Measurements from ENCODE around the gene SMIM13. TPM values are rescaled to one million over a fixed set of nuclear protein-coding genes. Genes with fewer than 3 reads are reported as not detected.

Gene SMIM13
- total and polyA plus RNA-seq, 2 donors (not counting 3 experiments of a cell fraction or from before 2014, with no cell fraction given) = 3.2 to 14.7 TPM

GRCh38 chr6:11132194-11132888, 38.7 kb downstream of the SMIM13 start:
- intact Hi-C loops (cut with micrococcal nuclease) = no loop called here
- Histone ChIP-seq H3K4me3 (replicated peaks in 1 of 3; ENCODE audit: insufficient read depth in 1 of 3, low read depth in 1 of 3, low read length in 3 of 3) (no peak overlapping the region), H3K27ac (ENCODE audit: insufficient read depth, low read depth, low read length) (no peak overlapping the region), H3K4me1 (ENCODE audit: control insufficient read depth, extremely low read depth, insufficient read depth, low read length) (peaks cover 13% of the 10 kb centered on the region), H3K4me2 (ENCODE audit: insufficient read depth, low read length) (no peak overlapping the region), H3K9me3 (replicated peaks; ENCODE audit: control insufficient read depth, insufficient read depth, low read length) (no peaks in the 10 kb centered on the region), H3K79me2 (ENCODE audit: control insufficient read depth, insufficient read depth, low read length) (peaks cover 29% of the 10 kb centered on the region), H3K27me3 (ENCODE audit: control insufficient read depth in 2 of 2, insufficient read depth in 2 of 2, low read length in 2 of 2) (no peaks in the 10 kb centered on the region), H3K9ac (replicated peaks; ENCODE audit: extremely low read depth, insufficient read depth, low read length) (no peak overlapping the region), H2AFZ (ENCODE audit: low read depth, low read length) (no peak overlapping the region), H3K36me3 (ENCODE audit: control insufficient read depth in 2 of 2, extremely low read depth in 1 of 2, insufficient read depth in 2 of 2, low read length in 2 of 2) (peaks cover 4 to 12% of the 10 kb centered on the region in 2 experiments), H3K9me1 (replicated peaks; ENCODE audit: control insufficient read depth, extremely low read depth, insufficient read depth, low read length) (no peaks in the 10 kb centered on the region), H4K20me1 (replicated peaks; ENCODE audit: control insufficient read depth, extremely low read depth, insufficient read depth, low read length) (no peaks in the 10 kb centered on the region)
- no TSS peak for BruUV-seq (replicated peaks)
- ChIA-PET POLR2A (no interaction called here), CTCF (interaction anchor here (0.6 to 2.3 kb wide), 6 partner anchors 9 to 443 kb away, joined by 3 to 6 read pairs (median 4); no protein-coding TSS in a partner anchor)
- no peak for TF ChIP-seq JUN (IDR thresholded peaks at IDR 0.05; ENCODE audit: borderline replicate concordance, insufficient read depth, insufficient read length, low read depth)
- TF ChIP-seq POLR2AphosphoS5 (IDR thresholded peaks at IDR 0.05; ENCODE audit: insufficient read depth, low read depth, low read length) = no peak
- no peak for TF ChIP-seq EZH2 (IDR thresholded peaks at IDR 0.05; ENCODE audit: borderline replicate concordance, low read depth, low read length, severe bottlenecking)
- TF ChIP-seq FOS (IDR thresholded peaks at IDR 0.05; ENCODE audit: borderline replicate concordance, insufficient read depth, low read length) = no peak
- no peak for TF ChIP-seq POLR2A (IDR thresholded peaks at IDR 0.05; ENCODE audit: low read depth, low read length)
- TF ChIP-seq MYC (IDR thresholded peaks at IDR 0.05; ENCODE audit: low read depth, low read length) = no peak
- FAIRE-seq (no peak), DNase-seq (ENCODE audit: low read depth, low spot score) (no peak)
- dilution Hi-C loops (cut with MboI; ENCODE audit: extremely low pct_ligation_motif_present, low sequenced_read_pairs) = loop anchor here (25.0 kb wide), 1 partner anchor 355 kb away; no protein-coding TSS in a partner anchor

GRCh38 chr6:11133281-11133680, 39.6 kb downstream of the SMIM13 start:
- Histone ChIP-seq H2AFZ (ENCODE audit: low read depth, low read length) (no peak overlapping the region), H3K9me3 (replicated peaks; ENCODE audit: control insufficient read depth, insufficient read depth, low read length) (no peaks in the 10 kb centered on the region), H3K4me3 (replicated peaks in 1 of 3; ENCODE audit: insufficient read depth in 1 of 3, low read depth in 1 of 3, low read length in 3 of 3) (no peak overlapping the region), H3K27me3 (ENCODE audit: control insufficient read depth in 2 of 2, insufficient read depth in 2 of 2, low read length in 2 of 2) (no peaks in the 10 kb centered on the region), H3K4me1 (ENCODE audit: control insufficient read depth, extremely low read depth, insufficient read depth, low read length) (peaks cover 13% of the 10 kb centered on the region), H3K9me1 (replicated peaks; ENCODE audit: control insufficient read depth, extremely low read depth, insufficient read depth, low read length) (no peaks in the 10 kb centered on the region), H3K79me2 (ENCODE audit: control insufficient read depth, insufficient read depth, low read length) (peaks cover 22% of the 10 kb centered on the region), H3K4me2 (ENCODE audit: insufficient read depth, low read length) (no peak overlapping the region), H4K20me1 (replicated peaks; ENCODE audit: control insufficient read depth, extremely low read depth, insufficient read depth, low read length) (no peaks in the 10 kb centered on the region), H3K9ac (replicated peaks; ENCODE audit: extremely low read depth, insufficient read depth, low read length) (no peak overlapping the region), H3K27ac (ENCODE audit: insufficient read depth, low read depth, low read length) (no peak overlapping the region), H3K36me3 (ENCODE audit: control insufficient read depth in 2 of 2, extremely low read depth in 1 of 2, insufficient read depth in 2 of 2, low read length in 2 of 2) (peaks cover 4 to 12% of the 10 kb centered on the region in 2 experiments)
- TF ChIP-seq EZH2 (IDR thresholded peaks at IDR 0.05; ENCODE audit: borderline replicate concordance, low read depth, low read length, severe bottlenecking) = no peak
- no peak for TF ChIP-seq FOS (IDR thresholded peaks at IDR 0.05; ENCODE audit: borderline replicate concordance, insufficient read depth, low read length)
- TF ChIP-seq JUN (IDR thresholded peaks at IDR 0.05; ENCODE audit: borderline replicate concordance, insufficient read depth, insufficient read length, low read depth) = no peak
- no peak for TF ChIP-seq CTCF (IDR thresholded peaks at IDR 0.05; ENCODE audit: extremely low read depth in 1 of 2, insufficient read depth in 1 of 2, low read depth in 1 of 2, low read length in 2 of 2)
- TF ChIP-seq POLR2A (IDR thresholded peaks at IDR 0.05; ENCODE audit: low read depth, low read length) = no peak
- no peak for TF ChIP-seq GATA2 (IDR thresholded peaks at IDR 0.05; ENCODE audit: insufficient read depth, insufficient read length, low read depth, low read length)
- TF ChIP-seq POLR2AphosphoS5 (IDR thresholded peaks at IDR 0.05; ENCODE audit: insufficient read depth, low read depth, low read length) = no peak
- no peak for TF ChIP-seq MAX (IDR thresholded peaks at IDR 0.05; ENCODE audit: insufficient read depth, insufficient read length)
- TF ChIP-seq MYC (IDR thresholded peaks at IDR 0.05; ENCODE audit: low read depth, low read length) = no peak
- dilution Hi-C loops (cut with MboI; ENCODE audit: extremely low pct_ligation_motif_present, low sequenced_read_pairs) = loop anchor here (25.0 kb wide), 1 partner anchor 354 kb away; no protein-coding TSS in a partner anchor
- intact Hi-C loops (cut with micrococcal nuclease) = no loop called here
- DNase-seq (ENCODE audit: low read depth, low spot score) (peak; percentile 24), FAIRE-seq (no peak)
- ChIA-PET POLR2A (no interaction called here), CTCF (interaction anchor here (1.6 to 2.3 kb wide), 2 partner anchors 10 to 18 kb away, joined by 4 to 6 read pairs; no protein-coding TSS in a partner anchor)
- BruUV-seq (replicated peaks) = no TSS peak
